ENCODE results near the gene TRIM56. TPM values are rescaled to one million over a fixed set of nuclear protein-coding genes. Genes with fewer than 3 reads are reported as not detected.

TRIM56 gene
- total and polyA plus RNA-seq, 9 of the 15 experiments (the other 6 are each of a cell fraction or from before 2014, with no cell fraction given) = 2.0 to 29.7 (median 11.6) TPM

GRCh38 chr7:101099969-101100781, 14.9 kb downstream of the TRIM56 start (continued):
- TF ChIP-seq SMARCA5 (IDR thresholded peaks at IDR 0.05) (no peak; the same call in 1 of the 2 replicates), RFX1 (IDR thresholded peaks at IDR 0.05) (no peak), ATF1 (CRISPR knock-in tag; IDR thresholded peaks at IDR 0.05) (no peak), ATF1 (tag; IDR thresholded peaks at IDR 0.05) (peak; percentile 81), FIP1L1 (IDR thresholded peaks at IDR 0.05; ENCODE audit: low read depth, low read length, poor library complexity, severe bottlenecking) (no peak), SIX5 (IDR thresholded peaks at IDR 0.05; ENCODE audit: borderline replicate concordance in 1 of 2, insufficient read depth in 1 of 2, low read depth in 1 of 2, low read length in 2 of 2) (no peak), BRD9 (IDR thresholded peaks at IDR 0.05; ENCODE audit: low read depth, partially characterized antibody) (peak; percentile 57), HDAC1 (IDR thresholded peaks at IDR 0.05) (peak in 1 of 2 experiments; percentile 86; a peak in 2 of 4 replicates), FOXA1 (IDR thresholded peaks at IDR 0.05; ENCODE audit: borderline replicate concordance) (no peak), DNMT1 (IDR thresholded peaks at IDR 0.05) (no peak), POLR2AphosphoS2 (IDR thresholded peaks at IDR 0.05; ENCODE audit: low read length) (no peak), ZNF217 (CRISPR knock-in tag; IDR thresholded peaks at IDR 0.05) (no peak), NFE2L1 (tag; IDR thresholded peaks at IDR 0.05; ENCODE audit: borderline replicate concordance, low read depth) (peak; percentile 95), ZNF655 (CRISPR knock-in tag; IDR thresholded peaks at IDR 0.05) (no peak), ZNF274 (IDR thresholded peaks at IDR 0.05; ENCODE audit: borderline replicate concordance, low read depth, low read length) (no peak), MAFF (IDR thresholded peaks at IDR 0.05; ENCODE audit: low read length) (peak; percentile 98), MEF2A (IDR thresholded peaks at IDR 0.05; ENCODE audit: control insufficient read depth, low read depth, low read length) (no peak), SAP30 (IDR thresholded peaks at IDR 0.05; ENCODE audit: borderline replicate concordance, insufficient read depth, low read depth, low read length, poor library complexity, severe bottlenecking) (no peak)
- TF ChIP-seq, protein P1, sequence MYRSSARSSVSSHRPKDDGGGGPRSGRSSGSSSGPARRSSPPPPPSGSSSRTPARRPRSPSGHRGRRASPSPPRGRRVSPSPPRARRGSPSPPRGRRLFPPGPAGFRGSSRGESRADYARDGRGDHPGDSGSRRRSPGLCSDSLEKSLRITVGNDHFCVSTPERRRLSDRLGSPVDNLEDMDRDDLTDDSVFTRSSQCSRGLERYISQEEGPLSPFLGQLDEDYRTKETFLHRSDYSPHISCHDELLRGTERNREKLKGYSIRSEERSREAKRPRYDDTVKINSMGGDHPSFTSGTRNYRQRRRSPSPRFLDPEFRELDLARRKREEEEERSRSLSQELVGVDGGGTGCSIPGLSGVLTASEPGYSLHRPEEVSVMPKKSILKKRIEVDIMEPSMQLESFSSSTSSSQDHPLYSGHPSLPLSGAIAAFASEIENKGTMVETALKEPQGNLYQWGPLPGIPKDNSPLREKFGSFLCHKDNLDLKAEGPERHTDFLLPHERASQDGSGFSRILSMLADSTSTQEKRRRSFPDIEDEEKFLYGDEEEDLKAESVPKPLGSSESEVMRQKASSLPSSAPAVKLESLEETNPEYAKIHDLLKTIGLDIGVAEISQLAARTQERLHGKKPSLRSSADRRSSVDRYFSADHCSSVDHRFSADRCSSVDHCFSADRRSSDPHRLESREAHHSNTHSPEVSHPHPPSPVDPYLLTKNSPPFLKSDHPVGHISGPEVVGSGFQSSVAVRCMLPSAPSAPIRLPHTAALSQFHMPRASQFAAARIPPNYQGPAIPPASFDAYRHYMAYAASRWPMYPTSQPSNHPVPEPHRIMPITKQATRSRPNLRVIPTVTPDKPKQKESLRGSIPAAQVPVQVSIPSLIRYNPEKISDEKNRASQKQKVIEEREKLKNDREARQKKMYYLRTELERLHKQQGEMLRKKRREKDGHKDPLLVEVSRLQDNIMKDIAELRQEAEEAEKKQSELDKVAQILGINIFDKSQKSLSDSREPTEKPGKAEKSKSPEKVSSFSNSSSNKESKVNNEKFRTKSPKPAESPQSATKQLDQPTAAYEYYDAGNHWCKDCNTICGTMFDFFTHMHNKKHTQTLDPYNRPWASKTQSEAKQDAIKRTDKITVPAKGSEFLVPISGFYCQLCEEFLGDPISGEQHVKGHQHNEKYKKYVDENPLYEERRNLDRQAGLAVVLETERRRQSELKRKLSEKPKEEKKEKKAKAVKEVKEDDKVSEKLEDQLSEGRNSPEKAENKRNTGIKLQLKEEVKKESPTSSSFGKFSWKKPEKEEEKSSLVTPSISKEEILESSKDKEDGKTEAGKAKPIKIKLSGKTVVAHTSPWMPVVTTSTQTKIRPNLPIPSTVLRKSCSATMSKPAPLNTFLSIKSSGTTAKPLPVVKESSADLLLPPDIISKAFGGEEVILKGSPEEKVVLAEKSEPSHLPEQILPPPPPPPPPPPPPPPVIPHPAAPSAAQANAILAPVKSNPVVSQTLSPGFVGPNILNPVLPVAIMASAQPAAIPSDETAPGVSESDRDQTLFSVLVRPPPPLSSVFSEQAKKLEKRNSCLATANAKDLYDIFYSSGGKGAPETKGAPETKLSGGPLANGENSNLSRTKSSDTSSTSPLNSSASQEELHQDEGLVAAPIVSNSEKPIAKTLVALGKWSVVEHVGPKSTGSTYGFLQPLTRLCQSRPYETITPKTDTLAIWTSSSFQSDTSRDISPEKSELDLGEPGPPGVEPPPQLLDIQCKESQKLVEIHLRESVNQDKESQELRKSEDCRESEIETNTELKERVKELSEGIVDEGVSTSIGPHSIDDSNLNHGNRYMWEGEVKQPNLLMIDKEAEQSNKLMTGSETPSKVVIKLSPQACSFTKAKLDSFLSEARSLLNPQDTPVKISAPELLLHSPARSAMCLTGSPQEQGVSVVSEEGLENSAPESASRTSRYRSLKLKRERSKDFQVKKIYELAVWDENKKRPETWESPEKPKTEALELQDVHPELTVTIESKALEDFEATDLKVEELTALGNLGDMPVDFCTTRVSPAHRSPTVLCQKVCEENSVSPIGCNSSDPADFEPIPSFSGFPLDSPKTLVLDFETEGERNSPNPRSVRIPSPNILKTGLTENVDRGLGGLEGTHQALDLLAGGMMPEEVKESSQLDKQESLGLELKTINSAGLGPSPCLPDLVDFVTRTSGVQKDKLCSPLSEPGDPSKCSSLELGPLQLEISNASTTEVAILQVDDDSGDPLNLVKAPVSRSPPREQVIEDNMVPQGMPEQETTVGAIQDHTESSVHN (IDR thresholded peaks at IDR 0.05; ENCODE audit: borderline replicate concordance in 1 of 2, low read depth in 1 of 2) = peak in 1 of 2 experiments; percentile 98; a peak in 2 of 4 replicates

Data from K562 (cell line).